ENCODE measurements around the gene KDM4C. TPM values are rescaled to one million over a fixed set of nuclear protein-coding genes. Genes with fewer than 3 reads are reported as not detected.

KDM4C gene
- total RNA-seq, 2 experiments from 2014 or later, result 51.5 to 60.3 TPM

GRCh38 chr9:6845128-6845826 is 87.5 kb downstream of the KDM4C start:
- Histone ChIP-seq H3K27ac (ENCODE audit: low read depth, low read length, poor library complexity, severe bottlenecking) (no peak overlapping the region), H3K9me3 (ENCODE audit: low read length) (no peaks in the 10 kb centered on the region), H3K4me2 (ENCODE audit: low read length) (no peak overlapping the region), H2AFZ (ENCODE audit: low read length) (no peak overlapping the region), H3K4me1 (ENCODE audit: insufficient read depth, low read length, poor library complexity, severe bottlenecking) (no peaks in the 10 kb centered on the region), H3K79me2 (ENCODE audit: insufficient read depth, low read depth, low read length) (no peaks in the 10 kb centered on the region), H4K20me1 (ENCODE audit: insufficient read depth, low read length) (no peaks in the 10 kb centered on the region), H3K9me2 (ENCODE audit: insufficient read depth, low read length) (no peaks in the 10 kb centered on the region), H3K4me3 (ENCODE audit: low read depth, low read length, poor library complexity, severe bottlenecking) (no peak overlapping the region), H3K36me3 (ENCODE audit: insufficient read depth, low read length) (peaks cover 14% of the 10 kb centered on the region)
- POLR2A ChIA-PET, result interaction anchor here (0.6 kb wide), 1 partner anchor 242 kb away, joined by 3 read pairs; no protein-coding TSS in a partner anchor
- no peak for TF ChIP-seq EZH2phosphoT487 (IDR thresholded peaks at IDR 0.05; ENCODE audit: borderline replicate concordance, low read depth, low read length)
- DNase-seq (ENCODE audit: low spot score), result no peak
- intact Hi-C loops (cut with micrococcal nuclease; ENCODE audit: unreplicated experiment), result no loop called here
- BruUV-seq (replicated peaks), result no TSS peak
- CTCF ChIA-PET (ENCODE audit: unreplicated experiment), result no interaction called here

DNA sequence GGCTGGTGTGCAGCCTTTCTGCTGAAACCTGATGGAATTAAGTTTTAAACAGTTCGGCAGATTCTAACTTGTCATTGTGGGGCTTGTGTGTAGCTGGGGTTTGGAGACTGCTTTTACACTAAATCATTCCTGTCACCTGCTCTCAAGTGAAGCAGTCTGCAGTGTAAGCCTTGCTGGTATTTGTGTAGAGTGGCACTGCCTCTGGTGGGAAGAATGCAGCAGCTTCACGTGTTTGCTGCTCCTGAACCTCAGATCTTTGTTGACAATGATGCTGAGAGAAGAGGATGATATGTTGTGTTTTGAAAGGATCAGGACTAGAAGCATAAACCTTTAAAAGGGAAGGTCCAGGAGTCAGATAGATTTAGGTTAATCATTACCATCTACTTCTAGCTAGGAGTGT is 88.1 kb downstream of the KDM4C start:
- H3K9me2 ChIP-seq (ENCODE audit: insufficient read depth, low read length), result no peaks in the 10 kb centered on the region
- H2AFZ ChIP-seq (ENCODE audit: low read length), result no peak overlapping the region
- H3K27ac ChIP-seq (ENCODE audit: low read depth, low read length, poor library complexity, severe bottlenecking), result no peak overlapping the region
- no peak for DNase-seq (ENCODE audit: low spot score)
- no peaks in the 10 kb centered on the region for H3K9me3 ChIP-seq (ENCODE audit: low read length)
- H3K4me1 ChIP-seq (ENCODE audit: insufficient read depth, low read length, poor library complexity, severe bottlenecking), result no peaks in the 10 kb centered on the region
- POLR2A ChIA-PET, result no interaction called here
- intact Hi-C loops (cut with micrococcal nuclease; ENCODE audit: unreplicated experiment), result no loop called here
- peaks cover 14% of the 10 kb centered on the region for H3K36me3 ChIP-seq (ENCODE audit: insufficient read depth, low read length)
- CTCF ChIA-PET (ENCODE audit: unreplicated experiment), result no interaction called here
- H3K4me3 ChIP-seq (ENCODE audit: low read depth, low read length, poor library complexity, severe bottlenecking), result no peak overlapping the region
- no peaks in the 10 kb centered on the region for H4K20me1 ChIP-seq (ENCODE audit: insufficient read depth, low read length)
- H3K4me2 ChIP-seq (ENCODE audit: low read length), result no peak overlapping the region
- no peaks in the 10 kb centered on the region for H3K79me2 ChIP-seq (ENCODE audit: insufficient read depth, low read depth, low read length)
- no peak for TF ChIP-seq EZH2phosphoT487 (IDR thresholded peaks at IDR 0.05; ENCODE audit: borderline replicate concordance, low read depth, low read length)
- TF ChIP-seq, protein P1, sequence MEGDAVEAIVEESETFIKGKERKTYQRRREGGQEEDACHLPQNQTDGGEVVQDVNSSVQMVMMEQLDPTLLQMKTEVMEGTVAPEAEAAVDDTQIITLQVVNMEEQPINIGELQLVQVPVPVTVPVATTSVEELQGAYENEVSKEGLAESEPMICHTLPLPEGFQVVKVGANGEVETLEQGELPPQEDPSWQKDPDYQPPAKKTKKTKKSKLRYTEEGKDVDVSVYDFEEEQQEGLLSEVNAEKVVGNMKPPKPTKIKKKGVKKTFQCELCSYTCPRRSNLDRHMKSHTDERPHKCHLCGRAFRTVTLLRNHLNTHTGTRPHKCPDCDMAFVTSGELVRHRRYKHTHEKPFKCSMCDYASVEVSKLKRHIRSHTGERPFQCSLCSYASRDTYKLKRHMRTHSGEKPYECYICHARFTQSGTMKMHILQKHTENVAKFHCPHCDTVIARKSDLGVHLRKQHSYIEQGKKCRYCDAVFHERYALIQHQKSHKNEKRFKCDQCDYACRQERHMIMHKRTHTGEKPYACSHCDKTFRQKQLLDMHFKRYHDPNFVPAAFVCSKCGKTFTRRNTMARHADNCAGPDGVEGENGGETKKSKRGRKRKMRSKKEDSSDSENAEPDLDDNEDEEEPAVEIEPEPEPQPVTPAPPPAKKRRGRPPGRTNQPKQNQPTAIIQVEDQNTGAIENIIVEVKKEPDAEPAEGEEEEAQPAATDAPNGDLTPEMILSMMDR (conservative IDR thresholded peaks at IDR 0.05; ENCODE audit: low read length), result no peak
- no TSS peak for BruUV-seq (replicated peaks)

GRCh38 chr9:6852243-6852963 is 94.6 kb downstream of the KDM4C start:
- Histone ChIP-seq H3K27ac (ENCODE audit: low read depth, low read length, poor library complexity, severe bottlenecking) (no peak overlapping the region), H3K4me1 (ENCODE audit: insufficient read depth, low read length, poor library complexity, severe bottlenecking) (no peaks in the 10 kb centered on the region), H3K9me2 (ENCODE audit: insufficient read depth, low read length) (no peaks in the 10 kb centered on the region), H3K4me3 (ENCODE audit: low read depth, low read length, poor library complexity, severe bottlenecking) (no peak overlapping the region), H3K9me3 (ENCODE audit: low read length) (no peaks in the 10 kb centered on the region), H2AFZ (ENCODE audit: low read length) (no peak overlapping the region), H3K4me2 (ENCODE audit: low read length) (no peak overlapping the region), H4K20me1 (ENCODE audit: insufficient read depth, low read length) (no peaks in the 10 kb centered on the region), H3K79me2 (ENCODE audit: insufficient read depth, low read depth, low read length) (no peaks in the 10 kb centered on the region), H3K36me3 (ENCODE audit: insufficient read depth, low read length) (peaks cover 33% of the 10 kb centered on the region)
- TF ChIP-seq, protein P1 (conservative IDR thresholded peaks at IDR 0.05; ENCODE audit: low read length), result no peak
- TF ChIP-seq EZH2phosphoT487 (IDR thresholded peaks at IDR 0.05; ENCODE audit: borderline replicate concordance, low read depth, low read length), result no peak
- BruUV-seq (replicated peaks), result no TSS peak
- CTCF ChIA-PET (ENCODE audit: unreplicated experiment), result no interaction called here
- DNase-seq (ENCODE audit: low spot score), result no peak
- intact Hi-C loops (cut with micrococcal nuclease; ENCODE audit: unreplicated experiment), result no loop called here
- POLR2A ChIA-PET, result no interaction called here
